Stimulated activated CD8-positive, alpha-beta memory T cell treated with anti-CD3 and anti-CD28 coated beads, Interleukin-7, amount 100 ng/mL, for 48 hours (primary cell): Measurements from ENCODE around the gene CDNF.

ENCODE experiments used
- DNase-seq, 2 donors: peaks; one replicate each; pipeline ENCODE4 v3.0.0-alpha.2; 2020; ENCODE audit warnings: low read depth in 1 of 2; ENCODE audit errors: extremely low read depth in 1 of 2

The CDNF gene

GRCh38 chr10:14801723-14802122, 36.1 kb downstream of the CDNF start:
- no peak for DNase-seq

DNA sequence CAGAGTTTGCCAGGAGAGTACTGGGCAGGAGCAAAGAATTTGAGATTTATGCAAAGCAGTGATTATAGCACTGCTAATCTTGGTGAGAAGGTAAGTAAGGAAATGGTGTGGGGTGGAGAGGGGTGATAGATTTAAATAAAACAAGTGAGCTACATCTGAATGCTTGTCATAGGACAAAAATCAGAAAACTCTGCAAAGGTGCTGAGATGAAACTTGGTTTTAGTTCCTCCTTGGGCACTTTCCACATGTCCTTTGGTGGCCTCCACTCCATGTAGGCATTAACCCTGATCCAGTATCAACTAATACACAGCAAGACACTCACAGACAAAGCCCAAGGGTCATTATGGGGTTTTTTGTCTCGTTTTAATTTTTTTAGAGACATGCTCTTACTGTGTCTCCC, 37.4 kb downstream of the CDNF start:
- no peak for DNase-seq

GRCh38 chr10:14798636-14799035, 39.2 kb downstream of the CDNF start:
- DNase-seq = no peak

DNA sequence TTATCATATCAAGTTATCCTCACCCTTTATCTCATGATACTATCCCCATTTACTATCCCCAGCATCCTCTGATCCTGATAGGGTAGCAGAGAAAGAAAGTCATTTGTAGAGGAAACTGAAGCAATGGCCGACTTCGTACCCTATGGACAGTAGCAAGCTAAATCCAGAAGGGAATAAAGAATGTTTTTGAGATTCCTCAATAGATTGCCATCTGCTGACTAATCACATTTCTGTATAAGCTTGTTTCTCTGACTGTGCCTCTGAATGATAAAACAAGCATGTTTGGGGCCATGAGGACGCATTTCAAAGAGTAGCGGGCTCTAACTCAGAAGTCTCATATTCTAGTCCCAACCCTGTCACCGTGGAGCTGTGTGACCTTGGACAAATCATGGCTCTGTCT, 49.9 kb downstream of the CDNF start:
- no peak for DNase-seq

- no peak for DNase-seq
Measured at GRCh38 chr10:14784459-14785055, 53.3 kb downstream of the CDNF start.

- peak in 1 of 2 donors; percentile 9 for DNase-seq
Measured at GRCh38 chr10:14782691-14783363, 55.0 kb downstream of the CDNF start.

- DNase-seq = no peak
Measured at GRCh38 chr10:14781763-14782162, 56.1 kb downstream of the CDNF start.

DNA sequence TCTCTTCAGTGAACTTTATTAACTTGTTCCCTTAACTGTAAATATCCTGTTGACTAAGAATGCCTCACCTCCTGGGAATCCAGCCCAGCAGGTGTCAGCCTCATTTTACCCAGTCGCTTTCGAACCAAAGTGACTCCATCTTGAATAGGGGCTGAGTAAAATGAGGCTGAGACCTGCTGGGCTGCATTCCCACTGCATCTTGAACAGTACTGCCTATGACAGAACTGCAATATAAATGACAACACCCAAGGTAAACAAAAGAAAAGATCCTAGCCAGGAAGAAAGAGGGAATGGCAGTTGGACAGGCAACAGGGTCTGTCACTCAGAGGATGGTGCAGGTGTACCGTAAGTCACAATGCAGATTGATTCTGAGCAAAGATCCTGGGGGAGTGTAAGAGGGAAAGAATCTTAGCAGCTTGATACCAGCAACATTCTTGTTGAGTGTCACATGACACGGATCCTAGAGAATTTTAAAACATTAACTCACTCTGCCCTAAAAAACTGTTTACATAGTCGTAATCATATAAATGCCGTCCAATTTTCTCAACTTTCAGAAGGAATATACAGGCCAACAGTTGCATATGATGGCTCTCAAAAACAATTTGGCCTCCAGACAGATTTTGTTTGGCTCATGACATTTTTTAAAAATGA, 58.7 kb downstream of the CDNF start:
- no peak for DNase-seq

DNA sequence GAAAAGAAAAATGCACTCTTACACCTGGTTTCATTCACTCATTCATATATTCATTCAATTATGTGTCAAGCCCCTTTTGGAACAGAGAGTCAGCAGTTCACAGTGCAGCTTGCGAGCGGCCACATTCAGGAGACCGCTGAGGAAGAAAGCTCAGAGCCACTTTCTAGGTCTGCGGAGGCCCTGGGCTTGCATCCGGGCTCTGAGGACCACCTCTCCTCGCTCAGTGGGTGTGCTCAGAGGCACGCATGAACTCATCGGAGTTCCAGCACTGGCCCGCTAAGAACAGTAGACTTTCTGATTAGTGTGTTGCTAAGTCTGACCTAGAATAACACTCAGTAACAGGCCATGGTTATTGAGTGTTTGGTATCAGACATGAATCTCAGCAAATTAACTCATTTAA, 61.3 kb downstream of the CDNF start:
- no peak for DNase-seq

DNA sequence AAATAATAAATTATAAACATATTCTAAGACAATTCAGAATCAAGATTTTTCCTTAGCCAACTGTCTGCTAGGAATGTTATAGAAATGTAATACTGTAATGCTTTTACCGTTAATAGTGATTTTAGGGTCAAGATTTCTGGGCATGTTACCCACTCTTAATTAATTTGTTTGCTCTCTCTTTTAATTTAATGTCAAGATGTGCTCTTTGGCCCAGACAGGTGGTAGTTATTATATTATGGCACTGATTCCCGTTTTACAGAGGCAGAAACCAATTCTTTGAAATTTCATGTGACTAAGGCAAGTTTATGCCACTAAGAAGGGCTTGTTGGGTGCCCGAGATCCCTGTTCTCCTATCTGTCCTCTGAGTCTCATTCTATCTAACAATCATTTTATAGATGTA, 62.2 kb downstream of the CDNF start:
- DNase-seq = no peak

GRCh38 chr10:14774797-14775196, 63.0 kb downstream of the CDNF start, which contains the start of gene FAM107B:
Gene FAM107B, minus strand, starts transcription at chr10:14774897. Its CDS starts 234 bp downstream, at chr10:14774663.
- no peak for DNase-seq

- no peak for DNase-seq
Measured at GRCh38 chr10:14774214-14774580, 63.6 kb downstream of the CDNF start.

- no peak for DNase-seq
Measured at GRCh38 chr10:14773551-14774213, 64.2 kb downstream of the CDNF start.

DNA sequence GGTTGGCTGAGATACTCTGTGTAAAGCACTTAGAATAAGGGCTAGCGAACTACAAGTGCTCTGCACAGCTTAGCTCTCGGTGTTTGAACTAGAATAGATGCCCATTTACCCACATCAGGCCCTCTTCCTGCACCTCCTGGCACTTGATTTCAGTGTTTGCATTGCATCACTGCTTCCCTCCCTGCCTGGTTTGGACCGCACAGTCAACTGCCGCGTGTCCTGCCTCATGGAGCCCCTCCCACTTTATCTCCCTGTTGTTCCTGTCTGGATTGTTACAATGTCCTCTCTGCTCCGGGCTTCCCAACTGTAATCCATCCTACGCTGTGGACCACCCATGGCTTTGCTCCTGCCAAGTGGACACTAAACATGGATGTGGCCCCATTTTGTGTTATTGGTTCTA, 65.4 kb downstream of the CDNF start:
- DNase-seq = no peak

- no peak for DNase-seq
Measured at GRCh38 chr10:14770927-14771326, 66.9 kb downstream of the CDNF start.
